K562 (cell line): Measurements from ENCODE around the gene NDUFB10. TPM values are rescaled to one million over a fixed set of nuclear protein-coding genes. Genes with fewer than 3 reads are reported as not detected.
"Not testable (repeated sequence)": the region's sequence is repeated elsewhere in the genome, so short reads cannot be mapped to it uniquely, and the experiment has no call there.

Experiments used
- ATAC-seq: fragments of 200-7000 bp; cut with Tn5 transposase; 3 replicates; pipeline ENCODE4 v1.9.1; 2020; ENCODE audit warnings: moderate library complexity
- BruUV-seq: library from RNA; stranded (reverse); fragments of 400-500 nt; replicated peaks from 2 replicates; lab custom pipeline; 2021; lab: Mats Ljungman, UMichigan
- CTCF ChIA-PET: fragments of 300-600 bp; formaldehyde crosslinking; extraction: SDS; loops from one replicate; lab custom pipeline; 2021; ENCODE audit warnings: low intra/inter-chr PET ratio; lab: Yijun Ruan, JAX
- POLR2A ChIA-PET: fragments of 300-600, 350-650 bp; sonication (Branson Sonifier 250); formaldehyde crosslinking; extraction: SDS; loops from one replicate; lab custom pipeline; 2021; ENCODE audit warnings: antibody characterized with exemption, inconsistent platforms; lab: Yijun Ruan, JAX
- DNase-seq, 4 experiments: peaks; one replicate each; pipeline versions ENCODE4 v3.0.0 to v3.0.0-alpha.2; 2011 to 2018; ENCODE audit warnings: low spot score in 3 of 4, mixed read lengths in 3 of 4; ENCODE audit errors: extremely low read depth in 1 of 4
- FAIRE-seq: peaks from 2 replicates; lab custom pipeline; 2011; peaks lifted over from hg19 to GRCh38; lab: Jason Lieb, UNC
- H2AFZ ChIP-seq: 2 replicates; pipeline ENCODE4 v1.6.0; 2011; ENCODE audit warnings: low read depth, low read length, control low read depth, inconsistent platforms
- H3K27ac ChIP-seq: fragments of 200-600 bp; 3 replicates; pipeline ENCODE4 v1.8.0; 2011; ENCODE audit warnings: low read depth, mild to moderate bottlenecking, control low read depth, inconsistent platforms, low read length, moderate library complexity, mixed read lengths; ENCODE audit errors: extremely low read depth
- H3K27me3 ChIP-seq, 2 experiments: fragments of 300-600 bp in 1 of 2; 2 replicates in 1 of 2; 3 replicates in 1 of 2; pipeline versions ENCODE4 v1.6.0 to v1.8.0; 2011; ENCODE audit warnings: inconsistent platforms in 2 of 2, low read length in 2 of 2, mild to moderate bottlenecking in 1 of 2, mixed read lengths in 1 of 2, moderate library complexity in 1 of 2; ENCODE audit not compliant: control insufficient read depth in 2 of 2, insufficient read depth in 2 of 2
- H3K36me3 ChIP-seq: fragments of 300-600 bp; 3 replicates; pipeline ENCODE4 v1.8.0; 2011; ENCODE audit warnings: mild to moderate bottlenecking, low read length, inconsistent platforms; ENCODE audit not compliant: control insufficient read depth, insufficient read depth
- H3K4me1 ChIP-seq, 2 experiments: fragments of 200-600 bp in 1 of 2; replicated peaks in 1 of 2; 2 replicates in 1 of 2; 3 replicates in 1 of 2; pipeline versions ENCODE4 v1.5.1 to v1.8.0; 2011; ENCODE audit warnings: inconsistent platforms in 2 of 2, low read length in 2 of 2, mild to moderate bottlenecking in 1 of 2, mixed read lengths in 1 of 2, moderate library complexity in 1 of 2; ENCODE audit not compliant: control insufficient read depth in 2 of 2, insufficient read depth in 2 of 2
- H3K4me2 ChIP-seq: 2 replicates; pipeline ENCODE4 v1.6.1; 2011; ENCODE audit warnings: low read length, control low read depth, inconsistent platforms, mixed read lengths; ENCODE audit not compliant: insufficient read depth
- H3K4me3 ChIP-seq: fragments of 200-600 bp; sonication (generic), shearing (Covaris generic); 2 replicates; pipeline ENCODE4 v1.5.1; 2016; ENCODE audit warnings: control low read depth, inconsistent platforms
- H3K79me2 ChIP-seq: fragments of 200-600 bp; 3 replicates; pipeline ENCODE4 v1.8.0; 2011; ENCODE audit warnings: low read length, inconsistent platforms; ENCODE audit not compliant: control insufficient read depth, insufficient read depth
- H3K9ac ChIP-seq, 2 experiments: 2 replicates each; pipeline versions ENCODE4 v1.6.0 to v1.6.1; 2011; ENCODE audit warnings: low read depth in 2 of 2, low read length in 2 of 2, control low read depth in 1 of 2, inconsistent platforms in 1 of 2, mild to moderate bottlenecking in 1 of 2, mixed read lengths in 1 of 2; ENCODE audit not compliant: insufficient read depth in 1 of 2
- H3K9me1 ChIP-seq: one replicate; pipeline ENCODE4 v1.6.0; 2011; ENCODE audit warnings: inconsistent platforms, mild to moderate bottlenecking, low read length, moderate library complexity; ENCODE audit not compliant: control insufficient read depth, insufficient read depth
- H3K9me3 ChIP-seq: replicated peaks from 2 replicates; pipeline ENCODE4 v1.5.1; 2011; ENCODE audit warnings: low read depth, low read length, inconsistent platforms; ENCODE audit not compliant: control insufficient read depth, insufficient read depth
- H4K20me1 ChIP-seq: replicated peaks from 2 replicates; pipeline ENCODE4 v1.6.1; 2011; ENCODE audit warnings: low read length, inconsistent platforms, mixed read lengths; ENCODE audit not compliant: control insufficient read depth, insufficient read depth
- GABPB1 ChIP-seq: sonication (generic); formaldehyde crosslinking; IDR thresholded peaks from 2 replicates; pipeline ENCODE4 v1.8.0; 2022; ENCODE audit warnings: mild to moderate bottlenecking, missing genetic modification reagents
- GABPB2 ChIP-seq: fragments of 250-450 bp; sonication (Bioruptor Pico); conservative IDR thresholded peaks from 2 replicates; pipeline ENCODE4 v1.5.1; 2021; ENCODE audit warnings: mild to moderate bottlenecking
- SAFB ChIP-seq: fragments of 200-400 bp; formaldehyde crosslinking; IDR thresholded peaks from 2 replicates; pipeline ENCODE4 v1.6.1; 2017; ENCODE audit warnings: low read depth, low read length, borderline replicate concordance
- TOE1 ChIP-seq, 2 experiments: fragments of 450-650 bp in 1 of 2; sonication (generic) in 1 of 2; formaldehyde crosslinking in 1 of 2; IDR thresholded peaks; 2 replicates each; pipeline versions ENCODE4 v1.7.1 to v1.8.0; 2016 to 2022; ENCODE audit warnings: borderline replicate concordance in 2 of 2, mild to moderate bottlenecking in 2 of 2, antibody characterized with exemption in 1 of 2, inconsistent platforms in 1 of 2, low read depth in 1 of 2, missing genetic modification reagents in 1 of 2, moderate library complexity in 1 of 2
- ZBTB1 ChIP-seq: sonication (generic); formaldehyde crosslinking; IDR thresholded peaks from 2 replicates; pipeline ENCODE4 v1.8.1; 2023; ENCODE audit warnings: missing genetic modification reagents, low read depth, mild to moderate bottlenecking, borderline replicate concordance
- WGBS: fragments of 100-300 bp; shearing (Covaris generic); methylation state at CpG from one replicate; pipeline ENCODE4 v1.1.6; 2016; ENCODE audit warnings: low coverage, mixed read lengths; ENCODE audit not compliant: insufficient coverage; ENCODE audit errors: missing lambda C conversion rate; 5-methylcytosine and 5-hydroxymethylcytosine counted together
- in situ Hi-C: fragments of 300-500 bp; cut with MboI; formaldehyde crosslinking; loops from 4 replicates; pipeline ENCODE4 v1.15.0; 2018; ENCODE audit warnings: inconsistent platforms, mixed read lengths
- intact Hi-C: fragments of 100-400 bp; cut with micrococcal nuclease; formaldehyde crosslinking; loops from 2 replicates; pipeline ENCODE4 v1.14.2; 2022
- polyA plus RNA-seq, 8 experiments: library from polyadenylated mRNA; depleted of rRNA in 4 of 8; stranded (reverse) in 5 of 8; unstranded in 3 of 8; fragments of >200 nt; fragmentation: Nextera tagmentation in 2 of 8; fragmentation: Illumina TruSeq in 1 of 8; extraction: Ambion mirVana in 2 of 8; extraction: Trizol in 1 of 8; gene quantifications; 2 replicates each; pipeline versions ENCODE4 v1.2.1 to v1.2.3, GENCODE V29; 2011 to 2014; ENCODE audit warnings: inconsistent platforms in 1 of 8, missing spikeins in 1 of 8
- total RNA-seq, 7 experiments: library from RNA; depleted of rRNA in 6 of 7; stranded (reverse); fragments of >200 nt in 6 of 7; fragmentation: Illumina TruSeq in 2 of 7; extraction: Trizol in 2 of 7; gene quantifications; 2 replicates each; pipeline versions ENCODE4 v1.2.1 to v1.2.3, GENCODE V29; 2011 to 2021; ENCODE audit warnings: low replicate concordance in 1 of 7
- TF ChIP-seq, protein P1 (sequence below), 2 experiments: fragments of 250-450 bp in 1 of 2; fragments of 450-650 bp in 1 of 2; sonication (Bioruptor Pico) in 1 of 2; IDR thresholded peaks; 2 replicates each; pipeline versions ENCODE4 v1.6.1 to v1.8.0; 2016 to 2021; ENCODE audit warnings: mild to moderate bottlenecking in 2 of 2, moderate library complexity in 2 of 2, missing compliant biosample characterization in 1 of 2, missing genetic modification characterization in 1 of 2
- TF ChIP-seq, protein P2 (sequence below): fragments of 250-450 bp; sonication (Bioruptor Pico); IDR thresholded peaks from 2 replicates; pipeline ENCODE4 v1.5.0; 2021; ENCODE audit warnings: mild to moderate bottlenecking, borderline replicate concordance
- TF ChIP-seq, protein P3 (sequence below): fragments of 450-650 bp; formaldehyde crosslinking; IDR thresholded peaks from 2 replicates; pipeline ENCODE4 v1.4.0; 2020; ENCODE audit warnings: mild to moderate bottlenecking

The NDUFB10 gene
- total and polyA plus RNA-seq, 9 of the 15 experiments (the other 6 are each of a cell fraction or from before 2014, with no cell fraction given) = 69.3 to 527 (median 161) TPM

DNA sequence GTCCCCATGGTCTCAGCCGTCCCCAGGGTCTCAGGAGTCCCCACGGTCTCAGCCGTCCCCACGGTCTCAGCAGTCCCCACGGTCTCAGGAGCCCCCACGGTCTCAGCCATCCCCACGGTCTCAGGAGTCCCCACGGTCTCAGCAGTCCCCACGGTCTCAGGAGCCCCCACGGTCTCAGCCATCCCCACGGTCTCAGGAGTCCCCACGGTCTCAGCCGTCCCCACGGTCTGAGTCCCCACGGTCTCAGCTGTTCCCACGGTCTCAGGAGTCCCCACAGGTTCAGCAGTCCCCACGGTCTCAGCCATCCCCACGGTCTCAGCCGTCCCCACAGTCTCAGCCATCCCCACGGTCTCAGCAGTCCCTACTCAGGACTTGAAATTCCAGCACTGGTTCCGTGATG, 39.2 kb upstream of the NDUFB10 start:
- POLR2A ChIA-PET, CTCF ChIA-PET, H3K27ac ChIP-seq, H3K4me3 ChIP-seq, H3K9me3 ChIP-seq, intact Hi-C loops, H3K9ac ChIP-seq, H3K4me2 ChIP-seq, ATAC-seq, DNase-seq, BruUV-seq, FAIRE-seq, in situ Hi-C loops, H3K36me3 ChIP-seq, H3K79me2 ChIP-seq, H3K9me1 ChIP-seq, H2AFZ ChIP-seq: not testable (repeated sequence)
- 0 out of 2 replicates have a peak, but pooled peaks cover 11% of the 10 kb centered on the region for H4K20me1 ChIP-seq
- H3K4me1 ChIP-seq = peaks cover 12 to 68% of the 10 kb centered on the region in 2 experiments; a peak in 4 of 5 replicates
- peaks cover 20 to 31% of the 10 kb centered on the region in 2 experiments; a peak in 4 of 5 replicates for H3K27me3 ChIP-seq
- 13% methylated on average over 20 of the region's 21 CpGs for WGBS
- peak; percentile 92; the same call in 1 of the 2 replicates for TF ChIP-seq SAFB

DNA sequence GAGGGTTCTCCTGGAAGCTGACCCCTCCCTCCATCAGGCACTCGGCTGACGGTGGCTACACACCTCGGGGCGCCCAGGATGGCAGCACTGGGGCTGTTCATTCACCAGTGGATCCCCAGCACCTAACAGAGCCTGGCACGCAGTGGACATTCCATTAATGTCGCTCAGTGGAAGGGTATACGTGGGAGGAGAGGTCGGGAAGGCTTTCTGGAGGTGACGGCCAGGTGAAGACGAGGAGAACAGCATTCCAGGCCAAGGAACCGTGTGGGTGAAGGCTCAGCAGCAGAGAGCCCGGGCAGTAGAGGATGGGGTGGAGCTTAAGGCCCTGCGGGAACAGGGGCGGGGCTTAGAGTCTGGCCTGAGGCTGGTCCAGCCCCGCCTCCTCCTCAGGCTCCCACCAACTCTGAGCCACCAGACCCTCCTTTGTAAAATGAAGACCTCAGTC, 38.6 kb upstream of the NDUFB10 start:
- Histone ChIP-seq H3K9me3 (no peaks in the 10 kb centered on the region), H3K27me3 (peaks cover 18 to 31% of the 10 kb centered on the region in 2 experiments; a peak in 4 of 5 replicates), H3K4me1 (peaks cover 12 to 67% of the 10 kb centered on the region in 2 experiments; a peak in 4 of 5 replicates), H3K36me3 (no peaks in the 10 kb centered on the region), H3K4me3 (no peak overlapping the region), H3K9ac (no peak overlapping the region), H4K20me1 (0 out of 2 replicates have a peak, but pooled peaks cover 11% of the 10 kb centered on the region), H3K27ac (no peak overlapping the region), H2AFZ (peak overlapping the region; percentile 62; the same call in 1 of the 2 replicates), H3K9me1 (no peaks in the 10 kb centered on the region), H3K79me2 (no peaks in the 10 kb centered on the region), H3K4me2 (peak overlapping the region; percentile 36)
- BruUV-seq = no TSS peak
- WGBS = under 1% methylated on average over 15 of the region's 15 CpGs
- intact Hi-C loops (no loop called here), in situ Hi-C loops (no loop called here)
- POLR2A ChIA-PET = interaction anchor here (0.9 to 1.0 kb wide), 4 partner anchors 19 to 32 kb away, joined by 3 to 6 read pairs (median 3); no protein-coding TSS in a partner anchor
- DNase-seq = peak; percentile 76 to 83 (median 79)
- peak; percentile 95 for ATAC-seq
- FAIRE-seq = peak; percentile 93
- CTCF ChIA-PET = interaction anchor here (0.6 kb wide), 1 partner anchor 383 kb away, joined by 3 read pairs; no protein-coding TSS in a partner anchor
- no peak for TF ChIP-seq GABPB2 (CRISPR knock-in tag)
- peak; percentile 44; the same call in 1 of the 2 replicates for TF ChIP-seq TOE1 (IDR thresholded peaks at IDR 0.05; ENCODE audit: borderline replicate concordance)
- TF ChIP-seq TOE1 (CRISPR knock-in tag; IDR thresholded peaks at IDR 0.05; ENCODE audit: borderline replicate concordance, low read depth) = no peak
- TF ChIP-seq, protein P1, sequence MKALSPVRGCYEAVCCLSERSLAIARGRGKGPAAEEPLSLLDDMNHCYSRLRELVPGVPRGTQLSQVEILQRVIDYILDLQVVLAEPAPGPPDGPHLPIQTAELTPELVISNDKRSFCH (CRISPR knock-in tag; IDR thresholded peaks at IDR 0.05) = no peak
- TF ChIP-seq, protein P1 (tag; IDR thresholded peaks at IDR 0.05) = no peak
- 0 out of 2 replicates have a peak, but pooled peaks have one; percentile 40 for TF ChIP-seq ZBTB1 (CRISPR knock-in tag)
- 0 out of 2 replicates have a peak, but pooled peaks have one; percentile 33 for TF ChIP-seq GABPB1
- TF ChIP-seq, protein P2, sequence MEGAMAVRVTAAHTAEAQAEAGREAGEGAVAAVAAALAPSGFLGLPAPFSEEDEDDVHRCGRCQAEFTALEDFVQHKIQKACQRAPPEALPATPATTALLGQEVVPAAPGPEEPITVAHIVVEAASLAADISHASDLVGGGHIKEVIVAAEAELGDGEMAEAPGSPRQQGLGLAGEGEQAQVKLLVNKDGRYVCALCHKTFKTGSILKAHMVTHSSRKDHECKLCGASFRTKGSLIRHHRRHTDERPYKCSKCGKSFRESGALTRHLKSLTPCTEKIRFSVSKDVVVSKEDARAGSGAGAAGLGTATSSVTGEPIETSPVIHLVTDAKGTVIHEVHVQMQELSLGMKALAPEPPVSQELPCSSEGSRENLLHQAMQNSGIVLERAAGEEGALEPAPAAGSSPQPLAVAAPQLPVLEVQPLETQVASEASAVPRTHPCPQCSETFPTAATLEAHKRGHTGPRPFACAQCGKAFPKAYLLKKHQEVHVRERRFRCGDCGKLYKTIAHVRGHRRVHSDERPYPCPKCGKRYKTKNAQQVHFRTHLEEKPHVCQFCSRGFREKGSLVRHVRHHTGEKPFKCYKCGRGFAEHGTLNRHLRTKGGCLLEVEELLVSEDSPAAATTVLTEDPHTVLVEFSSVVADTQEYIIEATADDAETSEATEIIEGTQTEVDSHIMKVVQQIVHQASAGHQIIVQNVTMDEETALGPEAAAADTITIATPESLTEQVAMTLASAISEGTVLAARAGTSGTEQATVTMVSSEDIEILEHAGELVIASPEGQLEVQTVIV (CRISPR knock-in tag) = no peak
- TF ChIP-seq, protein P3, sequence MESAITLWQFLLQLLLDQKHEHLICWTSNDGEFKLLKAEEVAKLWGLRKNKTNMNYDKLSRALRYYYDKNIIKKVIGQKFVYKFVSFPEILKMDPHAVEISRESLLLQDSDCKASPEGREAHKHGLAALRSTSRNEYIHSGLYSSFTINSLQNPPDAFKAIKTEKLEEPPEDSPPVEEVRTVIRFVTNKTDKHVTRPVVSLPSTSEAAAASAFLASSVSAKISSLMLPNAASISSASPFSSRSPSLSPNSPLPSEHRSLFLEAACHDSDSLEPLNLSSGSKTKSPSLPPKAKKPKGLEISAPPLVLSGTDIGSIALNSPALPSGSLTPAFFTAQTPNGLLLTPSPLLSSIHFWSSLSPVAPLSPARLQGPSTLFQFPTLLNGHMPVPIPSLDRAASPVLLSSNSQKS = no peak
